Hematopoietic multipotent progenitor cell treated with erythropoietin and hydrocortisone succinate and interleukin-3 and kit ligand, for 4 days (in vitro differentiated cells): ENCODE results near the gene SLC25A27.
"Not testable (repeated sequence)": the region's sequence is repeated elsewhere in the genome, so short reads cannot be mapped to it uniquely, and the experiment has no call there.

Experiments
- DNase-seq: peaks from one replicate; pipeline ENCODE4 v3.0.0-alpha.2; 2015

The SLC25A27 gene, protein sequence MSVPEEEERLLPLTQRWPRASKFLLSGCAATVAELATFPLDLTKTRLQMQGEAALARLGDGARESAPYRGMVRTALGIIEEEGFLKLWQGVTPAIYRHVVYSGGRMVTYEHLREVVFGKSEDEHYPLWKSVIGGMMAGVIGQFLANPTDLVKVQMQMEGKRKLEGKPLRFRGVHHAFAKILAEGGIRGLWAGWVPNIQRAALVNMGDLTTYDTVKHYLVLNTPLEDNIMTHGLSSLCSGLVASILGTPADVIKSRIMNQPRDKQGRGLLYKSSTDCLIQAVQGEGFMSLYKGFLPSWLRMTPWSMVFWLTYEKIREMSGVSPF

DNA sequence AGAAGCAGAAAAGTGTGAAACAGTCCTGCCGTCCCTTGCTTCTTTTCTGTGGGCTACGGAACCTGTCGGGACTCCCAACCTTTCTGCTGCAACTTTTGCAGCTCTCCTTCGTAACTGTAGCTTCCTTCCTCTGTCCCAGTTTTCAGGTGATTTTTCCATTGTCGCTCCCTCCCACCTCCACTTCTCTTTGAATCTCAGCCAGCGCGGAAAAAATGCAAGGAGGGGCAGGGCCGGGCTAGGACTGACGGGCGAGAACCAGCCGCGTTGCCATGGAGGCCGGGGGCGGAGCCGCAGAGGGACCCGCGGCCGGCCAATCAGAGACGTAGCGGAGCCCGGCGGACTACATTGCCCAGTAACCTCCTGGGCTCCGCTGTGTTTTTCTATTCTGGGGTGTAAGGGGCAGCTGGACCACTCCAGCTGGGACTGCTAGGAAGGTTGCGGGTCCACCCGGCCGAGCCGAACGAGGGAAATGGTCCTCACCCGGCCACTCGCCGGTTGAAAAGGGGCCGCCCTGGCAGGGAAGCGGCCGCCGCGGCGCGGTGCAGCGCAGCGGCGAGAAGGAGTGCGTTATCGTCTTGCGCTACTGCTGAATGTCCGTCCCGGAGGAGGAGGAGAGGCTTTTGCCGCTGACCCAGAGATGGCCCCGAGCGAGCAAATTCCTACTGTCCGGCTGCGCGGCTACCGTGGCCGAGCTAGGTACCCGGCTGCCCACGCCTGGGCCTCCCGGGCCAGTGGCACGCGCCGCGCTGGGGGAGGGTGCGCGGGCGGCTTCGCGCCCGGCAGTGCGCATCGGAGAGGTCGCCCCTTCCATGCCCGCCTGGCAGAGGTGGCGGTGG, at the start of gene SLC25A27, which contains the start of gene CYP39A1:
TSS of gene SLC25A27 (plus strand) at position 373 of the 836 bp plus-strand sequence. CDS start at position 591, 218 bp downstream.
TSS of gene CYP39A1 (minus strand) at position 216 of the 836 bp plus-strand sequence. CDS start 236 bp downstream, outside the sequence.
- DNase-seq = peak; percentile 93

DNA sequence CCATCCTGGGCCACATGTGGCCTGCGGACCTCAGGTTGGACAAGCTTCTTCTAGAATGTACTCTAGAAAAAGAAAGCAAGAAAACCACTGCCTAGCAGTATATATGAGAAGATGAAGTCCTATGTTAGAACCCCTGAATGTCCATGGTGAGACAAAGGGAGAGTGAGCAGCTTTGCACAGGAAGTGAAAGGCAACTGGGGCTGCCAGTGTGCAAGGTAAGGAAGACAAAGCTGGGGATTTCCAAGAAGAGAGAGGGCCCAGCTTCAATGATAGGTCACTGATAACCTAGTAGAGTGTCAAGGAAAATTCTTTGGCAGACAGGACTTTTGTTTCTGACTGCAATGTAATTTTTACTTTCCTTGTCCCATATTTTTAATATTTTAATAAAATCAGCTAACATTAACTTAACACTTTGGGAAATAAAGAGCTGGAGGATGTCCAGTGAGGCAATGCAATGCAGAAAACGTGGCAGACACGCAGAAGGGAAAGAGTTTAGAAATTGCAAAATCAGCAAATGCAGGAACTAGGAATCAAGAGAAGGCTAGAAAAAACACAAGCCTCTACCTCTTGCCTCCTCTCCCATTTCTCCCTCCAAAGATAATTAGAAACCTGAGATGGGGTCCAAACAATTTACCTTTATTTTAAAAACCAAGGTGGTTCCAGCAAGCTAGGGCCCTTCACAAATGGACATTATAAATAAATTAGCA, 47.5 kb upstream of the SLC25A27 start:
- no peak for DNase-seq

DNA sequence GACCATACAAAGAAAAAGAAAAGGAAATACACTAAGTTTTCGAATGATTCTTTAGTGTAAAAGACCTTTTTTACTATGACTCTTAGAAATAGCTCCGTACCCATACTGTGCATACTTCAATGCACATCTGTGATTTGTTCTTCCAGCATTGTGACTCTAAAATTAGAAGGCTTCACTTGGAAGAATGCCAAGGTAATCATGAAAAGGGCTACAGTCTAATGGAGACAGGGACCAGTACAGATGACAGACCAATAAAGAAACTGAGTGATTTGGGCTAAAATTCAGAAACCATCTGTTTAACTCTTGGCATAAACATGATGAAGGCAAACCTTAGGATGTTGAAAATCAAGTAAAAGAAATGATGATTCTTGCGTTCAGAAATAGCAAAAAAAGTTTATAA, 46.4 kb upstream of the SLC25A27 start:
- DNase-seq = no peak

DNA sequence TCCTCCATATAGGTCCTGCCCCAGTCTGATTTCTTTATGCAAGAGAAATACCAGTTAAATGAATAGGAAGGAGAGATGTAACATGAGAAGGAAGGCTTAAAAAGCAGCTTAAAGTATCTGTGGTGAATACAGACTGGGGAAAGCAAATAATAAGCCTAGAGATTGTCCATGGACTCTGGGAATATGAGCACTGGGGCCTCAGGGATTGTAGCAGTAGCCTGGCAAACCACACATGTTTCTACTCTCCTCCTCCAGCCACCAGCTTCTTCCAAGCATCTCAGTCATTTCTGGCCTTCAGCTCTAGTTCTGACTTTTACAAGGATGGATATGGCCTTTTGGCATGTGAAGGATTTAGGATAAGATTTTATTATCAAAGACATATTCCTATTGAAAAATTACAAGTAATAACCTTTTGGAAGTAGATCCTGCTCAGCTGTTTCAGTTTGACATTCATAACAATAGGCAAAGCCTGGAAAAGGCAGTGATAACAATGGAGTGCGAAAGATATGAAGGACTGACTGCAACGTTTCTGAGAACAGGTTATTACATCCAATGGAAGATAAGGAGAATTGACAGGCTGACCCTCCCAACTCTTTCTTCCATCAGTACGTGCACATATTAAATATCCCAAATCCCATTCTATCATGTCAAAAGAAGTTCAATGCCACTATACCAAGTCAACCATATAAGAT, 41.8 kb upstream of the SLC25A27 start:
- no peak for DNase-seq

DNA sequence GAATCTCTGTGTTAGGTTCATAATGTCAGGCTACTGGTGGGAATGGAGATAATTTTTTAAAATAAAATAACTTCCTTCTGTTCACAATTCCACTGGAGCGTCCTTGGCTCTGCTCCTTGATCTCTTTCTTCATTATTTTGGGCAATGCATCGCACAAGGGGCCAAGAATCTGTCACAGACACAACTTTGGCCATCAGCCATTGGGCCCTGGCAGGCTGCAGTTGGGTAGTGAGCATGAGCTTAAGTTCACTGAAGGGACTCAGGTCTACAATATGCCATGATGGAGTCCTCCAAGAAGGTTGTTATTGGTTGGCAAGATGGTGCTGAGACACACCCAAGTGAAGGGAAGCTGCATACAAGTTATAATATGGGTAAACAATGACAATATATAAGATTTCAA, 40.1 kb upstream of the SLC25A27 start:
- no peak for DNase-seq

DNA sequence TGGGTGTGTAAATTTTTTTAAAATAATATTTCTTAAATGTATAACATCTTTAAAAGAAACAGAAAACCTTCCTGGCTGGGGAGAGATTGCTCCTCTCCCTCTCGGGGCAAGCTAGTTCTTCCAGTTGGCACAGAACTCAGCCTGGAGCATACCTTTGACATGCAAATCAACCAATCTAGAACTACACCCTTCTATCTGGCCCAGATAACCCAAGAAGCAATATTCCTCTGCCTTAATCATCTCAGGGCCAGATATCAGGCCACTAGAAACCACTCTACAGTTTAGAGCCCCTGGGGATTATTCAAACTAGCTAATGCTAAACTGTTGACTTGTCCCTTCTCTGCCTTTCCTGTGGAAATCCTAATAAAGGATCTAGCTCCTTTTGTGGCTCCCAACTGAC, 34.0 kb upstream of the SLC25A27 start:
- no peak for DNase-seq

DNA sequence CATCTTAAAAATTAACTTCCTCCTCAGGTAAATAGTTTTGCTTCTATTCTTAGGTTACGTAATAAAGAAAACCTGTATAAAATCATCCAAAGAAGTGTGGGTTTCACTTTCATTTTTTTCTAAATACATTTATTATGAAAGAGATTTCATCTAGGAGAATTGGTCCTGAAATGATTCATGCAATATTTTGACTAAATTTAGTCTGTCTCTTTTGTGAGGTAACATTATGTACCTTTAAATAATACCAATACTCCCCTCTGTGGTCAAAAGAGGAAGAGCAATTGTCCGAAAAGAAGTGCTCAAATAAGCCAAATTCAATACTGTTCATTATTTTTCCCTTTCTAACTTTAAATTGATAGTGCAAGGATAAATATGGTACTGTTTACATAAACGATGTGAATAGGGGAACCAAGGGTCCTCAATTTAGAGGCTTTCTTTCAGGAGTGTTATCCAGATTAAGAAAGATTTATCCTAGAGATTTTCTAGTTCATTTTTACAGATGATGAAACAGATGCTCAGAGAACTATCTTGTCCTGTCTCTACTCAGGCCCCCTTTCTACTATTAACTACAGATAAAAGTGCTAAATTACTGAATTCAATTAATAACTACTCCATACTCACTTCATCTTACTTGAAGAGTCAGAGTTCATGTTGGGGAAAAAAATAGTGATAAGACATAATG, 26.4 kb upstream of the SLC25A27 start:
- DNase-seq = peak; percentile 71

DNA sequence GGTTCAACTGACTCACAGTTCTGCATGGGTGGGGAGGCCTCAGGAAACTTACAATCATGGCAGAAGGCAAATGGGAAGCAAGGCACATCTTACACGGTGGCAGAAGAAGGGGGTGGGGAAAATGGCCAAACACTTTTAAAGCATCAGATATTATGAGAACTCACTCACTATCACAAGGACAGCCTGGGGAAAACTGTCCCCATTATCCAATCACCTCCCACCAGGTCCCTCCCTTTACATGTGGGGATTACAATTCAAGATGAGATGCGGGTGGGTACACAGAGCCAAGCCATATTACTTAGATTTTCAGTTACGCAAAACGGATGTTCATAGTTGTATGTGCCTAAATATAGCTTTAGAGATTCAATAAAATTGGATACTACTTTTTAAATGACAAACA, 25.8 kb upstream of the SLC25A27 start:
- no peak for DNase-seq

DNA sequence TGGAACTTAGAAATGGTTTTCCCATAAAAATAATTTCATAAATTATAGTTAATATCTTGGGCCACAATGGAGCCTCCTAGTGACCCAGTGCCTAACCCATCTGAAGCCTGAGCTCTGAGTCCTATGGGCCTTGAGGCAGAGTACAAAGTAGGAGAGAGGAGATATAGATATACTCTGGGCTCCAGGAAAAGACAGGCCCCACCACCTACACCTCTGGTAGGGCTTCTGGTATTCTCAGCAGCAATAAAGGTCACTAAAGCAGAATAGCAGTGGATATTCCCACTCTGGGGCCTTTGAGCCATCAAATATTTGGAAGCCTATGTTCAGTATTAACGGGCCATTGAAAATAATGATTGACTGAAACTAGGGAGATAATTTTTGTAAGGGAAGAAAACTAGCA, 24.3 kb upstream of the SLC25A27 start:
- DNase-seq = no peak

DNA sequence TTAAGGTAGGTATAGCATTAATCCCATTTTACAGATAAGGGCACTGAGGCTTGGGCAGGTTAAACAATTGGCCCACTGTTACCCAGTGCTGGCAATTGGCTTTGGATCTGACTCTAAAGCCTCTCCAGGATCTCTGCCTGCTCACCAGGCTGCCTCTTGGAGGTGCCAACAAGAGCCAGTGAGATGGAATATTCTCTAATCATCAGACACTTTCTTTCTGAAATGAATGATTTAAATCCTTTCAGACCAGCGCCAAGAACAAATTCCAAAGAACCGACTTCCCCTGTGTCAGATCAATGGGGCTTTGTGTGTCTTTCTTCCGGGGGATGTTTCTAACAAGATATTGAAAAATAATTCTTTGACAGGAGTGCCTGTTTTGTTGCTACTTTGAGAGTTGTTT, 23.8 kb upstream of the SLC25A27 start:
- DNase-seq = no peak

DNA sequence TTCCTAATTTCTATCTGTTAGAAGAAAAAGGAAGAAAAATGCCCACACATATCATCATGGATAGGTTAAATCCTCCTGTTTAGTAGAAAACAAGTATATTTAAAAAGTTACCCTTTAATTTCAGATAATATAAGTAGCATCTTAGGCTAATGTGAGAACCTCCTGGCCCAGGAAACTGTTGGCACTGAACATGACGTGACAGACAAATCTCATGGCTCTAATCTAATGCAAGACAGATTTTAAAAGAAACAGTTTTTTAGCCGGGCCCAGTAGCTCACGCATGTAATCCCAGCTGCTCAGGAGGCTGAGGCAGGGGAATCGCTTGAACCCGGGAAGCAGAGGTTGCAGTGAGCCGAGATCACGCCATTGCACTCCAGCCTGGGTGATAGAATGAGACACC, 23.1 kb upstream of the SLC25A27 start:
- no peak for DNase-seq

DNA sequence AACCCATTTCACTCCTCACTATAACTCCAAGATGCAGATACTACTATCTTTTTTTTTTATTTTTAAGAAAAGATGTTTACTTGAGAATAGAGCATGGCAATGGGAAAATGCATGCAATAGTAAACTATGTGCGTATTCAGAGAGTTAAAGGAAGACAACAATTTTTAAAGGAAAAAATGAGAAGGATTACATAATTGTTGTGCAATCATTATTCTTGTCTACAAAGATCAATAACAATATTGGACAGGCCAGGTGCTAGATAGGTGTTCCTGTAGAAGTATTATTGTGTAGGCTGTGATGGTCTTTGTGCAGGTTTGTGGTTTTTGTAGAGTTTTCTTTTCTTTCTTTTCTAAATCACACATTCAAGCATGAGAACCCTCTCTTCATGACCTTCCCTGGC, 20.7 kb upstream of the SLC25A27 start:
- DNase-seq = no peak

DNA sequence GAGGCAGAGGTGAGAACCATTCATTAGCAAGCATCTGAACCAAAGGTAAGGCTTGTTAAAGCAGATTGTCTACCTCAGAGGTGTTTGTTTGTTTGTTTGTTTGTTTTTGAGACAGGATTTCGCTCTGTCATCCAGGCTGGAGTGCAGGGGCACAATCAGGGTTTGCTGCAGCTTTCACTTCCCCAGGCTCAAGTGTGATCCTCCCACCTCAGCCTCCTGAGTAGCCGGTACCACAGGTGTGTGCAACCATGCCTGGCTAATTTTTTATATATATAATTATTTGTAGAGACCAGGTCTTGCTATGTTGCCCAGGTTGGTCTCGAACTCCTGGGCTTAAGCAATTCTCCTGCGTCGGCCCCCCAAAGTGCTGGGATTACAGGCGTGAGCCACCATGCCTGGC, 17.3 kb upstream of the SLC25A27 start:
- DNase-seq = no peak

DNA sequence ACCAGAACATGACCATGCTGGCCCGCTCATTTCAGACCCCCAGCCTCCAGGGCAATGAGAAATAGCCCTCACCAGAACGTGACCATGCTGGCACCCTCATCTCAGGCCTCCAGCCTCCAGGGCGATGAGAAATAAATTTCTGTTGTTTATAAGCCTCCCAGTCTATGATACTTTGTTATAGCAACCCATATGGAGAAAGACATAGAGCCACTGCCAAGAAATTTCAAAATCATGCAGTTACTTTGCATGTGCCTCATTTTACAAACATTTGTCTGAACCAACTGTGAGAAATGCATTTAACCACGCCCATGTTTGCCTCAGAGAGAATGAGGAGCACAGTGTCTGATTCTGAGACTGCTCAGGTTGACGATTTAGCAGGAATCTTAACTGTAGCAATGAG, 15.6 kb upstream of the SLC25A27 start:
- no peak for DNase-seq

DNA sequence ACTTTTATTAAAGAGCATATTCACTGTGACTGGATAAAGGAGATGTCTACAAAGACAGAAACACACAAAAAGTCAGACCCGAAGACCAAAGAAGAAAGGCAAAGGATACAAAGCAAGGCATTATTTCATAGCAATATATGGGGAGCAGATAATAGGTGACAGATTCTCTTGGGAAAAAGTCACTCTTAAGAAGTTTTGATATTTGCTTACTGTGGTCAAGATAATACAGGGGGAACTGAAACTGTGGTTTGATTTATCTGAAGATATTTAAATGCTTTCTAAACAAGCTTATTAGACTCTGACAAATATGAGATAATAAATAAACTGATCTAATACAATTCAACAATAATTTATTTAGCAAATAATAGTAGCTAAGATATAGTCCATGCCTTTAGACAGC, 14.8 kb upstream of the SLC25A27 start:
- DNase-seq = no peak

DNA sequence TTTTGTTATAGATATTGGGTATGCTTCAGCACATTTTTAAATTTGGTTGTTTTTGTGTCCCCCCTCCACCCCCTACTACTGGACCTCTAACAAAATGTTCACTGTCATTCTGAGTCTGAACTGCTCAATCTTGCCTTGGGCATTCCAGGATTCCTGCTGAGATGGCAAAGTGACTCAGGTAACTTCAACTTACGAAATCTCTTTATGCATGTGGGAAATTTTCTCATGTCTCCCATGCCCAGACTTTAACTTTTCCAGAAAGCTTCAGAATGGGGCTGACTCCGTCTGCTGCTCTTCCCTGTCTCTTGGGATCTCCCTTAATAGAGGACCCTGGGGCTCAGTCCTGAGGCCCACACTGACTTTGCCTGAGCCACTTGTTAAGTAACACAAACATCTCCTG, 14.1 kb upstream of the SLC25A27 start:
- no peak for DNase-seq

DNA sequence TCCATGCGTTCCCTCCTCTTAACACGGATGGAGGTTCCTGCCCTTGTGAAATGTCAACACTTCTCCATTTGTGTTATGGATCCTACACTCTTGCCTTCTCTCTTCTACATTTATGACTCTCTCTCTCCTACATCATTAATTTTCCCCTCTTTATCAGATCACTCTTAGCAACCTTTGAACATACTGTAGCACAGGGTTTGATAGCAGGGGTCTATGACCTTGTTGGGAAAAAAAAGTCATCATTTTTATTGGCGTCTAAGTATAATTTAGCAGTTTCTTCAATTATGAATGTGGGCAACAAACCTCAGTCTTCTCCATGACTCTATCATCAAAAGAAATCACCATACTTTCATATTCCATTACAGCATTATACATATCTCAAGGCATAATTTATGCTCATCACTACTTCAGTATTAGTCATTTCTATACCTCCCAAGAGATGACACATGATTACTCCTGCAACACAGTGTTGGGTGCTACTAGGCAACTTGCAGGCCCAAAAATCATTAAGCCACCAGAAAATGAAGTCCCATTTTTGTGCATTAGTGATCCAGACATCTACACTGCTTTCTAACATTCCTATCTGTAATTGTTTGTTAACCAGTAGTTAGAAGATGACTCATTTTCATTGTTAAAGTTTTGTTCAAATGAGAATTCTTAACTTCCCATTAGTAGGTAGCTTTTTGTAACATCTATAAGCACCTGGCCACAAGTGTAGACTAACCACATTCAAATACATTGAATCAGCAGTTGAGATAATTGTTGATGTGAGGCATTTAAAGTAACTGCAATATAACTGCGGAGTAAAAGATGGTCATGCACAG, 9.6 kb upstream of the SLC25A27 start:
- DNase-seq = no peak

DNA sequence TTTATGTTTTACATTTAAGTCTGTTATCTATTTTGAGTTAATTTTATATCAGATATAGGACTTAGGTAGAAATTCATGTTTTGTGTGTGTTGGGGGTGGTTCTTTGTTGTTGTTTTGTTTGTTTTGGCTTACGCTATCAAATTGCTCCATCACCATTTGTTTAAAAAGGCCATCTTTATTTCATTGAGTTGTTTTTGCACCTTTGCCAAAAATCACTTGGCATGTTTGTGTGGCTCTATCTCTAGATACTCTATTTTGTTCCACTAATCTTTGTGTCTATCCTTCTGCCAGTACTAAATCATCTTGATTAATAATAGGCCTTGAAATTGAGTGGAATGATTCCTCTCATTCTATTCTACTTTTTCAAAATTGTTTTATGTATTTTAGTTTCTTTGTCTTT, 7.5 kb upstream of the SLC25A27 start:
- DNase-seq = no peak

DNA sequence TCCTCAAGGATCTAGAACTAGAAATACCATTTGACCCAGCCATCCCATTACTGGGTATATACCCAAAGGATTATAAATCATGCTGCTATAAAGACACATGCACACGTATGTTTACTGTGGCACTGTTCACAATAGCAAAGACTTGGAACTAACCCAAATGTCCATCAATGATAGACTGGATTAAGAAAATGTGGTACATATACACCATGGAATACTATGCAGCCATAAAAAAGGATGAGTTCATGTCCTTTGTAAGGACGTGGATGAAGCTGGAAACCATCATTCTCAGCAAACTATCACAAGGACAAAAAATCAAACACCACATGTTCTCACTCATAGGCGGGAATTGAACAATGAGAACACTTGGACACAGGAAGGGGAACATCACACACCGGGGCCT, 4.7 kb upstream of the SLC25A27 start:
- DNase-seq = not testable (repeated sequence)

DNA sequence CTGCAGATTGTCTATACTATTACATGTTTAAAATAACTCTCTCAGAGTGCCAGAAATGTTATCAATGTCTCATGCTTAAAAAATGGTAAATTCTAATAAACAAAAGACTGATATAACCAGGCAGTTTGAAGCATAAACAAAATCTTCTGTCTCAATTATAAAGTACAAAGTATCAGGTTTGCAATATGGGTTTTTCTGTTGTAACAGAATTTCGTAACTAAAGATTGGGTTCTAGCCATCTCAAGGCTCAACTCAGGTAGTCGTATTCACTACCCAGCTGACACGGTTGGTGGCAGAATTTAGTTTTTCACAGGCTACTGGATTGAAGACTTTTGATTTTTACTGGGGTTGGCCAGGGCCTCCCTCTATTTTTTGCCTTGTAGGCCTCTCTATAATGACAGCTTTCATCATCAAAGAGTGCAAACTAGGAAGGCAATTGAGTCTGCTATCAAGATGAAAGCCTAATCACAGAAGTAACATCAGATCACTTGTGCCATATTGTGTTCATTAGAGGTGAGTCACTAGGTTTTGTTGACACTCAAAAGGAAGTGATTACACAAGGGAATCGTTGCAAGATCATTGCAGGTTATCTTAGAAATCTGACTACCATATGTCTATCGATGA, 3.8 kb upstream of the SLC25A27 start:
- DNase-seq = peak; percentile 13

DNA sequence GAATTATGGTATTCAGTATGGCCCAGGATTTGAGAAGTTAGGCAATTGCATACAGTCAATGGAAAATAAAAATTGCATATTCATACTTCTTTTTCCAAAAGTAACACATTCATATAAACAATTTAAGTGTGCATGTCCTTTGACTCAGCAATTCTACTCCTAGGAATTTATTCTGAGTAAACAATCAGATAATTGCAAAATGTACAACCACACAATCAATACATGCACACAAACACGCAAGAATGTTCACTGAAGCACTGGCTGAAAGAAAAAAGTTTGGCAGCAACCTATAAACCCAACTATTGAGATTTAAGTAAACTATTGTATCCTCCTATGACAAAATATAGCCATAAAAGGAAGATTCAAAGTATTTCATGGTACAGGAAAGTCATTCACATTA, 1.8 kb upstream of the SLC25A27 start:
- no peak for DNase-seq
